HepG2 (cell line): ENCODE data around the gene OR52W1.

ENCODE experiments used
- ATF3 ChIP-seq: sonication (generic); formaldehyde crosslinking; IDR thresholded peaks from 2 replicates; pipeline ENCODE4 v1.4.0; 2020; ENCODE audit warnings: missing genetic modification reagents
- GABPA ChIP-seq, 2 experiments: IDR thresholded peaks; 2 replicates each; pipeline ENCODE4 v1.6.1; 2011 to 2016; ENCODE audit warnings: low read depth in 2 of 2, low read length in 1 of 2, missing biosample characterization in 1 of 2, missing genetic modification characterization in 1 of 2
- IRF9 ChIP-seq: sonication (generic); formaldehyde crosslinking; IDR thresholded peaks from 2 replicates; pipeline ENCODE4 v1.8.0; 2022; ENCODE audit warnings: missing genetic modification reagents, mild to moderate bottlenecking, borderline replicate concordance
- NONO ChIP-seq, 2 experiments: fragments of 450-650 bp in 1 of 2; sonication (generic) in 1 of 2; formaldehyde crosslinking in 1 of 2; IDR thresholded peaks in 1 of 2; conservative IDR thresholded peaks in 1 of 2; 2 replicates each; pipeline versions ENCODE4 v1.6.1 to v1.8.0; 2017 to 2022; ENCODE audit warnings: mild to moderate bottlenecking in 1 of 2, missing genetic modification reagents in 1 of 2, moderate library complexity in 1 of 2
- PBX3 ChIP-seq: sonication (generic); formaldehyde crosslinking; IDR thresholded peaks from 2 replicates; pipeline ENCODE4 v1.8.1; 2023; ENCODE audit warnings: missing genetic modification reagents, inconsistent platforms, borderline replicate concordance
- PRDM4 ChIP-seq: sonication (generic); formaldehyde crosslinking; IDR thresholded peaks from 2 replicates; pipeline ENCODE4 v1.9.0; 2021; ENCODE audit warnings: missing genetic modification reagents, borderline replicate concordance
- SMARCC2 ChIP-seq: fragments of 450-650 bp; IDR thresholded peaks from 2 replicates; pipeline ENCODE4 v1.6.1; 2017; ENCODE audit warnings: antibody characterized with exemption, mild to moderate bottlenecking
- SRF ChIP-seq: IDR thresholded peaks from 2 replicates; pipeline ENCODE4 v1.6.1; 2011; ENCODE audit warnings: mild to moderate bottlenecking, low read depth, low read length, moderate library complexity
- ZNF484 ChIP-seq: sonication (generic); formaldehyde crosslinking; IDR thresholded peaks from 2 replicates; pipeline ENCODE4 v1.5.1; 2020; ENCODE audit warnings: mild to moderate bottlenecking, low read depth, missing genetic modification reagents, borderline replicate concordance

- TF ChIP-seq PBX3 (CRISPR knock-in tag) (no peak), GABPA (IDR thresholded peaks at IDR 0.05; ENCODE audit: low read depth, low read length) (no peak), GABPA (CRISPR knock-in tag; IDR thresholded peaks at IDR 0.05; ENCODE audit: low read depth) (no peak), IRF9 (no peak), PRDM4 (CRISPR knock-in tag) (no peak), ZNF484 (CRISPR knock-in tag) (no peak), SRF (no peak), NONO (IDR thresholded peaks at IDR 0.05) (no peak), NONO (CRISPR knock-in tag; conservative IDR thresholded peaks at IDR 0.05) (no peak), ATF3 (CRISPR knock-in tag) (no peak), SMARCC2 (no peak)
Observed at GRCh38 chr11:6152126-6152525, 46.9 kb upstream of the OR52W1 start.
